ENCODE data around the gene FGF21.

FGF21 gene

DNA sequence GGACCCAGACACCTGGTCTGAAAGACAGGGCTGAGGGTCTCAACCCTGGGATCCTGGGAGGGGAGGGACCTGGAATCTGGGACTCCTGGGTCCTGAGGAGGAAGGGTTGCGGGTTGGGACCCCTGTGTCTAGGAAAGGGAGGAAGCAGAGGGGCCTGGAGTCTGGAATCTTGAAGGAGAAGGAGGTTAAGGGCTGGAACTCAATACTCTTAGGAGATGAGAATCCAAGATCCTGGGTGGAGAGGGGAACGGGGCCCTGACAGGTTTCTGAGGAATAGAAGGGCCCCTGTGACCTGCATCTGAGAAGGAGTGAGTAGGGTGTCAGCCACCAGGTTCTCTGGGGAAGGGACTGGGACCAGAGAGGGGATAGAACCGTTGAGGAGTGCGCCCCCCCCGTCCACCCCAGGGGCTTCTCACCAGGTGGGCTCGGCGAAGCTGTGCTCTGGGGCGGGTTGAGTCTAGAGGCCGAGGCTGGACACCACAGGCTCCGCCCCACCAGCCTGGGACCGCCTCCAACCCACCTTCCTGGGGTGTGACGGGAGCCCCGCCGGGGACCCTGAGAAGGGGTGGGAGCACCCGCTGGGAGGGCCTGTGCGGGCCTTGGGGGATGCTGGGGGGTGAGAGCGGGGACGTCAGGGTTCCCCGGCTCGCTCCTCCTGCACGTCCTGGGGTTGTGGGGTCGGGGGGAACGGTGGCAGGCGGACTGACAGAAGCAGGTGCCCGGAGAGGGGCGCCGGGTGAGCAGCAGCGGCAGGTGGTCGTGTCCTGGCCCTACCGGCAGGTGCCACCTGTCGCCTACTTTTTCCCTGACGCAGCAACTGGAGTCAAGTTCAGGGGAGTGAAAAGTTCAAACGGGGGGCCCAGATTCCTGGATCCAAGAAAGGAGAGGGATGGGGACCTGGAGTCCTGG, 35.8 kb upstream of the FGF21 start, which contains the start of gene MAMSTR:
TSS of gene MAMSTR (minus strand) at position 463 of the 909 bp plus-strand sequence. CDS start 694 bp downstream, outside the sequence.
- Histone ChIP-seq H3K9me3 (replicated peaks; ENCODE audit: low read length) (no peaks in the 10 kb centered on the region), H3K4me2 (ENCODE audit: low read length) (peak within 1 kb of the TSS; percentile 95), H3K4me1 (ENCODE audit: control insufficient read depth, insufficient read depth, low read length) (peaks cover 36% of the 10 kb centered on the region), H3K27me3 (ENCODE audit: control insufficient read depth, insufficient read depth, low read length) (no peaks in the 10 kb centered on the region), H3K9ac (ENCODE audit: low read depth, low read length) (peak within 1 kb of the TSS; percentile 3), H3K36me3 (ENCODE audit: insufficient read depth, low read length) (no peaks in the 10 kb centered on the region), H3K4me3 (ENCODE audit: low read length) (peak within 1 kb of the TSS; percentile 87)

DNA sequence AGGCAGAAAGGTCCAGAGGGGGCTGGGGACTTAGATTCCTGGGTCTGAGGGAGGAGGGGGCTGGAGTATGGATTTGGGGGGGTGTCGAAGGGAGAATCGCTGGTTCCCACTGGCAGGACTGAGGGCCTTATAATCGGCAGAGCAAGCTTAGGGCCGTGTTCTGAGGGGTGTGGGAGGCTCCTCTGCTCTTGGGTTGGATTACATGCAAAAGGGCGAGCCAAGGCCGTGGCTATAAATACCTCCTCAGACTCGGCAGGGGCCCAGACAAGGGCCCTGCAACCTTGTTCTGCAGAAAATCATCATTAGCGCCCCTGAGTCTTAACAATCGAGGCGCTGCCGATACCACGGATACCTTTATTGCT, 35.1 kb upstream of the FGF21 start:
- Histone ChIP-seq H3K36me3 (ENCODE audit: insufficient read depth, low read length) (no peaks in the 10 kb centered on the region), H3K27me3 (ENCODE audit: control insufficient read depth, insufficient read depth, low read length) (no peaks in the 10 kb centered on the region), H3K9ac (ENCODE audit: low read depth, low read length) (peak overlapping the region; percentile 3), H3K4me3 (ENCODE audit: low read length) (peak overlapping the region; percentile 87), H3K9me3 (replicated peaks; ENCODE audit: low read length) (no peaks in the 10 kb centered on the region), H3K4me1 (ENCODE audit: control insufficient read depth, insufficient read depth, low read length) (peaks cover 32% of the 10 kb centered on the region), H3K4me2 (ENCODE audit: low read length) (peak overlapping the region; percentile 95)

DNA sequence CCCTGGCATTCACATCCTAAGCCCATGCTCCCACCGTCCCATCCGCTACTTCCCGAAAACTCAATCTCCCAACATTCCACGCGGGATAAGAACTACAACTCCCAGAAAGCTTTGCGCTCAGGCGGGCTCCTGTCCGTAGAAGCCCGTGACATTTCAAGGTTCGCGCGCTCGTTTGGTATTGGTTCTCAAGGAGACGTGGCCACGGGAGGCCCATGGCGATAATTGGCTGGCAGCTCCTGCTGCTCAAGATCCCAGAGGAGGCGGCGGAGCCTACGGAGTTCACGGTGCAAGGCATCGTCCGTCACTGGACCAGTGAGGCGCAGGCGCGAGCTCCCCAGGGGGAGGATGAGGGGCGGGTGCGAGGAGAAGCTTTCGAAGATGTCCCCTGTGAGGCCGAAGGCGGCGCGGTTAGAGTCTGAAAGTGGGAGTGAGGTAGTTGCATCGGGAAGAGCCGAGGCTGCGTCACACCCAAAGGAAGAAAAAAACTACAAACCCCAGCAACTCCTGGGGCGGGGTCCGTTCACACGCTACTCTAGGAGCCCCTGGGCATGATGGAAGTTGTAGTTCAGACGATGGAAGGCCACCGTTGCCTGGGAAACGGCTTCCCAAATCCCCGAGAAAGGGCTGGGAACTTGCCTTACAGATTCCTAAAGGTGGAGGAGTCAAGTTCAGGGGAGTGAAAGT, 34.6 kb upstream of the FGF21 start:
- Histone ChIP-seq H3K4me2 (ENCODE audit: low read length) (peak overlapping the region; percentile 95), H3K27me3 (ENCODE audit: control insufficient read depth, insufficient read depth, low read length) (no peaks in the 10 kb centered on the region), H3K4me1 (ENCODE audit: control insufficient read depth, insufficient read depth, low read length) (peaks cover 30% of the 10 kb centered on the region), H3K9me3 (replicated peaks; ENCODE audit: low read length) (no peaks in the 10 kb centered on the region), H3K4me3 (ENCODE audit: low read length) (peak overlapping the region; percentile 87), H3K36me3 (ENCODE audit: insufficient read depth, low read length) (no peaks in the 10 kb centered on the region), H3K9ac (ENCODE audit: low read depth, low read length) (peak overlapping the region; percentile 83)

DNA sequence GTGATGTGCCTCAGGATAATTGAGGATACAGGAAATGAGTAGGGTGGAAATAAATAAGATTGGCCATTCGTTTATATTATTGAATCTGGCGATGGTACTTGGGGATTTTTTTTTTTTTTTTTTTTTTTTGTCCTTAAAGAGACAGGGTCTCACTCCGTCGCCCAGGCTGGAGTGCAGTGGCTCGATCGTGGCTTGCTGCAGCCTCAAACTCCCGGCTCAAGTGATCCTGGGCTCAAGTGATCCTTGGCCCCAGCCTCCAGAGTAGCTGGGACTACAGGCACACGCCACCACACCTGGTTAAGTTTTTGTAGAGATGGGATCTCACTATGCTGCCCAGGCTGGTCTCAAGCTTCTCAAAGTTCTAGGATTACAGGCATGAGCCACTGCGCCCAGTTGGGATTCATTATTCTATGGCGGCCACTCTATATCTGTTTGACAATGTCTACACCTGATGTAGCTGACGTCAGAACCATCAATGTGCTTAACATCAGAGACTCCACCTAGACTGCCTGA, 33.1 kb upstream of the FGF21 start:
- Histone ChIP-seq H3K4me3 (ENCODE audit: low read length) (no peak overlapping the region), H3K36me3 (ENCODE audit: insufficient read depth, low read length) (no peaks in the 10 kb centered on the region), H3K9ac (ENCODE audit: low read depth, low read length) (no peak overlapping the region), H3K4me1 (ENCODE audit: control insufficient read depth, insufficient read depth, low read length) (peaks cover 15% of the 10 kb centered on the region), H3K9me3 (replicated peaks; ENCODE audit: low read length) (no peaks in the 10 kb centered on the region), H3K4me2 (ENCODE audit: low read length) (no peak overlapping the region), H3K27me3 (ENCODE audit: control insufficient read depth, insufficient read depth, low read length) (no peaks in the 10 kb centered on the region)

DNA sequence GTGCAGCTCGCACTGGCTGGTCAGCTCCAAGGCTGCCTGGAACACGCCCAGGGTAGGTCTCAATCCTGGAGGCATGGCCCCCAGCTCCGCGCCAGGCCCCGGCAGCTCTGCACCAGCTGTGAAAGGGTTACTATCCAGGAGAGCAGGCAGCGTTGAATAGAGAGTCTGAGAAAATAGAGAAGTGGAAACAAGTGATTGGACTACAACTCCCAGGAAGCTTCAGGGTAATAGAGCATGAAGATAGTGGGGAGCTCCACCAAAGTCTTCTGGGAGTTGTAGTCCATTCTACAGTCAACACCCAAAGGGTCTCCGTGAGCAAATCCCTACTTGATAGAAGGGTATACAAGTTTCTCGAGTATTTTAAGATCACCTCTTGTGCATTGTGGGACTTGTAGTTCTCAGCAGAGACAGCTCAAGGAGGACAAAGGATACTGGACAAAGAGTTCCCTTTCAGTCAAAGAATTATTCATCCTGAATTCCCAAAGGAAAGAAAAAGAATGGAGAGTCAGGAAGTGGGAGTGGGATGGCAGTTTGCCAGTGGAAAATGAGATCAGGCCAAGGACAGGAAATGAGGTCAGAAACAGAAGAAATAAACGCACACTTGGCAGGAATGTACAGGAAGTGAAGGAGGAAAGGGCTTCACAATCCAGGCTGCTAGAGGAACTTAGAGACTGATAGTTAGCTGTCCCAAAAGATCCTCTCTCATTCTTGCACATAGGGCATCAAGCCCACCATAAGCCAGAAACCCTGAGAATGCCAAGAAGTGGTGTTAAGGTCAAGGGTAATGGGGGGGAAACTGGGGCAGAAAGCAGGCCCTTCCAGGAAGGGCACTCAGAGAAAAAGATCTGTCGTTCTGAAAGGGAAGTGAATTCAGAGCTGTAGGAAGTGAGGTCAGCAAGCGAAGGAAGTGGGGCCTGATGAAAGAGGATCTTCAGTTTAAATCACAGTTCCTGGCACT, 30.2 kb upstream of the FGF21 start:
- Histone ChIP-seq H3K27me3 (ENCODE audit: control insufficient read depth, insufficient read depth, low read length) (no peaks in the 10 kb centered on the region), H3K4me3 (ENCODE audit: low read length) (no peak overlapping the region), H3K4me1 (ENCODE audit: control insufficient read depth, insufficient read depth, low read length) (peaks cover 14% of the 10 kb centered on the region), H3K9ac (ENCODE audit: low read depth, low read length) (no peak overlapping the region), H3K9me3 (replicated peaks; ENCODE audit: low read length) (no peaks in the 10 kb centered on the region), H3K36me3 (ENCODE audit: insufficient read depth, low read length) (no peaks in the 10 kb centered on the region), H3K4me2 (ENCODE audit: low read length) (no peak overlapping the region)

DNA sequence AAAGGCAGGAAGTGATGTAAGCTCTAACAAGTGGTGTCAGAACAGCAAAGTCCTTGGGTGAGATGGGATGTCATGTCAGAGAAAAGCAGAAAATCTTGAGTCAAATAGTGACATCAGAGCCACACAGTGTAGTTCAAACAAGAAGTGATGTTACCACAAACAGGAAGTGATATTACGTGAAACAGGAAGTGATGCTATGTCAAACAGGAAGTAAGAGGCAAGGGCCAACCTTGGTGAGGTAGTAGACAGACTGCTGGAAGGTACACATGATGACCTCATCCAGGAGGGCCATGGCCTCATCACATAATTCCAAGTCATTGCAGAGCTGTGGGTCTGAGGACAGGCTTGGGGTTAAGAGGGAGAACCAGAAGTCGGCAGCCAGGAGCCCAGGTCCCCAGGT, 28.8 kb upstream of the FGF21 start:
- Histone ChIP-seq H3K4me3 (ENCODE audit: low read length) (no peak overlapping the region), H3K4me1 (ENCODE audit: control insufficient read depth, insufficient read depth, low read length) (peaks cover 7% of the 10 kb centered on the region), H3K9me3 (replicated peaks; ENCODE audit: low read length) (no peaks in the 10 kb centered on the region), H3K4me2 (ENCODE audit: low read length) (no peak overlapping the region), H3K27me3 (ENCODE audit: control insufficient read depth, insufficient read depth, low read length) (no peaks in the 10 kb centered on the region), H3K9ac (ENCODE audit: low read depth, low read length) (no peak overlapping the region), H3K36me3 (ENCODE audit: insufficient read depth, low read length) (no peaks in the 10 kb centered on the region)

DNA sequence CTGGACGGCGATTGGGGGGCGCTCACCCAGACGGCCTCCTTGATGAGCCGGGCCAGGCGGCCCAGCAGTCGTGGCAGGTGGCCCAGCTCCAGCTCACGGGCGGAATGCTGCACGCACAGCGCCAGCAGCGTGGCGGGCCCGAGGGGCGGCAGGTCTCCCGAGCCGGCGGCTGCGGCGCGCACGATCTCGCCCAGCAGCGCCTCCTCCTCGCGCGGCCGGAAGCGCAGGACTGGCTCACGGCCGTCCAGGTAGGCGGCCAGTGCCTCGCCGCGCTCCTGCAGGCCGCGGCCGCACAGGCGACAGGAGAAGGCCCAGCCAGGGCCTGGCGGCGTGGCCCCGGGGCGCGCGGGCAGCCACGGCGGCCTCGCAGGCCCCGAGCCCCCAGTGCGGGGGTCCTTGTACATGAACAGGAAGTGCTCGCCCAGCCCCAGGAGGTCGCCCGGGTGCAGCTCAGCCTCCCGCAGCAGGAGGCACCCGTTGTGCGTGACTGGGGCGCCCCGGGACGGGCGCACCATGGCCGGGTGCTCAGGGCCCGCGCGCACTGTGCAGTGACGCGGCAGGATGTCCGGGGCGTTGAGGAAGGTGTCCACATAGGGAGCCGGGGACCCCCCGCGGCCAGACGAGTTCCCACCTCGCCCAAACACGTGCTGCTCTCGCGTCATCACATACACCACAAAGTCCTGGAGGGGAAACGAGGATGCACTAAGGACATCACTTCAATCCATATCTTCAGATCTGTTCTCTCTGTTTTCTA, 26.2 kb upstream of the FGF21 start:
- Histone ChIP-seq H3K27me3 (ENCODE audit: control insufficient read depth, insufficient read depth, low read length) (no peaks in the 10 kb centered on the region), H3K36me3 (ENCODE audit: insufficient read depth, low read length) (no peaks in the 10 kb centered on the region), H3K4me3 (ENCODE audit: low read length) (no peak overlapping the region), H3K4me1 (ENCODE audit: control insufficient read depth, insufficient read depth, low read length) (peaks cover 7% of the 10 kb centered on the region), H3K9me3 (replicated peaks; ENCODE audit: low read length) (no peaks in the 10 kb centered on the region), H3K4me2 (ENCODE audit: low read length) (no peak overlapping the region), H3K9ac (ENCODE audit: low read depth, low read length) (no peak overlapping the region)

DNA sequence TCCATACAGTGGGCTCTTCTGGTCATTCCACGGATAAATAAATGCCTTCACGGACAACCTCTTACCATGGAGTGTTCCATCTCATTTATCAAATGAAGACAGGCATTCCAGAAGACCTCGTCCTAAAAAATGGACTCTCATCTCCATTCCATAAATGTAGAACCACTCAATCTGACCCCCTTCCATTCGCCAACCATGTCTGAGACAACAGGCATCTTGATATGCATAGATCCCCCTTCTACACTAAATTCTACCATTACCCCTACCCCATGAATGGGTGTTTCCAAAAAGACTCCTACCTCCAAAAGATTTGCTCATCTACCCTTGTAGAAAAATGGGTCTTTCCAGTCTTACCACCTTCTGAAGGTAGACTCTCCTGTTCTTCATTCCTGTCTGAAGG, 23.9 kb upstream of the FGF21 start:
- Histone ChIP-seq H3K9ac (ENCODE audit: low read depth, low read length) (no peak overlapping the region), H3K27me3 (ENCODE audit: control insufficient read depth, insufficient read depth, low read length) (no peaks in the 10 kb centered on the region), H3K4me2 (ENCODE audit: low read length) (no peak overlapping the region), H3K9me3 (replicated peaks; ENCODE audit: low read length) (no peaks in the 10 kb centered on the region), H3K4me3 (ENCODE audit: low read length) (no peak overlapping the region), H3K4me1 (ENCODE audit: control insufficient read depth, insufficient read depth, low read length) (no peaks in the 10 kb centered on the region), H3K36me3 (ENCODE audit: insufficient read depth, low read length) (no peaks in the 10 kb centered on the region)

DNA sequence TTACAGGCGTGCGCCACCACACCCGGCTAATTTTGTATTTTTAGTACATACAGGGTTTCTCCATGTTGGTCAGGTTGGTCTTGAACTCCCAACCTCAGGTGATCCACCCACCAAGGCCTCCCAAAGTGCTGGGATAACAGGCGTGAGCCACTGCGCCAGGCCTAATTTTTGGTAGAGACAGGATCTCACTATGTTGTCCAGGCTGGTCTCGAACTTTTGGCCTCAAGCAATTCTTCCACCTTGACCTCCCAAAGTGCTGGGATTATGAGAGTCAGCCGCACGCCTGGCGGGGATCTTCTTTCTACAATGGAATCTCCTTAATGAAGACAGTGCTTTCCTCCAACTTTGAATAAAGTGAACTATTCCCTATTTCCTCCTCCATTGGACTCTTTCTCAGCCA, 20.7 kb upstream of the FGF21 start:
- no peaks in the 10 kb centered on the region for H3K36me3 ChIP-seq (ENCODE audit: insufficient read depth, low read length)
- no peak overlapping the region for H3K9ac ChIP-seq (ENCODE audit: low read depth, low read length)
- H3K27me3 ChIP-seq (ENCODE audit: control insufficient read depth, insufficient read depth, low read length), result no peaks in the 10 kb centered on the region
- peaks cover 10% of the 10 kb centered on the region for H3K4me1 ChIP-seq (ENCODE audit: control insufficient read depth, insufficient read depth, low read length)
- no peak overlapping the region for H3K4me3 ChIP-seq (ENCODE audit: low read length)
- H3K4me2 ChIP-seq (ENCODE audit: low read length), result no peak overlapping the region
- H3K9me3 ChIP-seq (replicated peaks; ENCODE audit: low read length), result no peaks in the 10 kb centered on the region

DNA sequence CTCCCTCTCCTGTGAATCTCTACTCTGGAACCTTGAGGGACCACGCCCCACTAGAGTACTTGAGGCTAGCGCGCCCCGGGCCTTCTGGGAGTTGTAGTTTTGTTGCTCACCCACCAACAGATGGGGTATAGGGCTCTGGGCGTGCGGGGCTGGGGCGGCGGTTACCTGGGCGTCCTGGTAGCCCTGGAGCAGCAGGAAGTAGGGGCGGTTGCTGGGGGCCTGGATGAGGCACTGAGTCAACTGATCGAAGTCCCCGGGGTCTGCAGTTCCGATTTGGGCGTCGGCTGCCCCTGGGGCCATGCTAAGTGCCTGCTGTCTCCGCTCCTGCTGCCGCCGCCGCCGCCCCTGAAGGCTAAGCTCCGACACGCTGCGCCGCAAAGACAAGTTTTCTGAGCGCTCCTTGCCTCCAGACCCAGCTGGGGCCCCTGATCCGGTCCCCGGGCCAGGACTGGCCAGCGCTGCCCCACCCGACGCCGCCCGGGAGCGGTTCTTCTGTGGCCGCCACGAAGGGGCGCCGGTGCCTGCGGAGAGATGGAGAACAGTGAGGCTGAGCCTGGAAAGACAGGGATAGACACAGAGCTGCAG, 20.2 kb upstream of the FGF21 start:
- Histone ChIP-seq H3K4me2 (ENCODE audit: low read length) (no peak overlapping the region), H3K9ac (ENCODE audit: low read depth, low read length) (no peak overlapping the region), H3K27me3 (ENCODE audit: control insufficient read depth, insufficient read depth, low read length) (peaks cover 3% of the 10 kb centered on the region), H3K4me3 (ENCODE audit: low read length) (no peak overlapping the region), H3K4me1 (ENCODE audit: control insufficient read depth, insufficient read depth, low read length) (peaks cover 10% of the 10 kb centered on the region), H3K9me3 (replicated peaks; ENCODE audit: low read length) (no peaks in the 10 kb centered on the region), H3K36me3 (ENCODE audit: insufficient read depth, low read length) (no peaks in the 10 kb centered on the region)
